SU-DHL-6 (cell line): Measurements from ENCODE around the gene DYSF.

ENCODE experiments used
- H2AFZ ChIP-seq: fragments of 200-600 bp; sonication (generic); 2 replicates; pipeline ENCODE4 v1.6.1; 2014; ENCODE audit warnings: low read depth, mild to moderate bottlenecking, moderate library complexity, mixed read lengths, antibody characterized with exemption, low read length; ENCODE audit not compliant: severe bottlenecking
- H3F3A ChIP-seq: fragments of 200-600 bp; shearing (Covaris generic); 2 replicates; pipeline ENCODE4 v1.6.0; 2016; ENCODE audit warnings: antibody characterized with exemption, mild to moderate bottlenecking; ENCODE audit not compliant: insufficient read depth
- H3K27ac ChIP-seq: fragments of 200-600 bp; sonication (generic); 2 replicates; pipeline ENCODE4 v1.5.1; 2016; ENCODE audit warnings: low read depth, mild to moderate bottlenecking, low read length, moderate library complexity, mixed read lengths
- H3K27me3 ChIP-seq: fragments of 200-600 bp; sonication (generic), shearing (Covaris generic); 2 replicates; pipeline ENCODE4 v1.6.0; 2014; ENCODE audit warnings: mild to moderate bottlenecking, low read length
- H3K36me3 ChIP-seq: fragments of 200-600 bp; sonication (generic); 2 replicates; pipeline ENCODE4 v1.6.1; 2014; ENCODE audit warnings: mild to moderate bottlenecking, low read length, mixed read lengths
- H3K4me2 ChIP-seq: fragments of 300-600, 200-600 bp; shearing (Covaris generic), sonication (generic); 2 replicates; pipeline ENCODE4 v1.6.0; 2014; ENCODE audit warnings: low read length, low read depth, mild to moderate bottlenecking; ENCODE audit not compliant: poor library complexity, severe bottlenecking
- H3K4me3 ChIP-seq: fragments of 200-600 bp; sonication (generic); 2 replicates; pipeline ENCODE4 v1.5.1; 2014; ENCODE audit warnings: antibody characterized with exemption, low read length, mild to moderate bottlenecking, mixed read lengths; ENCODE audit not compliant: insufficient read depth, poor library complexity, severe bottlenecking
- H3K79me2 ChIP-seq: fragments of 200-600 bp; sonication (generic); 2 replicates; pipeline ENCODE4 v1.6.1; 2014; ENCODE audit warnings: mild to moderate bottlenecking, low read length, moderate library complexity; ENCODE audit not compliant: insufficient read depth
- H3K9ac ChIP-seq: fragments of 200-600 bp; sonication (generic); 2 replicates; pipeline ENCODE4 v1.7.0; 2014; ENCODE audit warnings: mild to moderate bottlenecking, low read length
- H3K9me2 ChIP-seq: fragments of 200-600 bp; sonication (generic); replicated peaks from 2 replicates; pipeline ENCODE4 v1.6.1; 2014; ENCODE audit warnings: low read length; ENCODE audit not compliant: insufficient read depth
- H3K9me3 ChIP-seq: fragments of 200-600 bp; sonication (generic); 2 replicates; pipeline ENCODE4 v1.6.1; 2014; ENCODE audit warnings: low read length, mixed read lengths; ENCODE audit not compliant: insufficient read depth
- H4K20me1 ChIP-seq: fragments of 200-600 bp; sonication (generic); 2 replicates; pipeline ENCODE4 v1.6.1; 2014; ENCODE audit warnings: low read depth, mild to moderate bottlenecking, antibody characterized with exemption, low read length, moderate library complexity, mixed read lengths
- EZH2phosphoT487 ChIP-seq: fragments of 200-600 bp; sonication (generic), shearing (Covaris generic); conservative IDR thresholded peaks from 2 replicates; pipeline ENCODE4 v1.6.1; 2018; ENCODE audit warnings: mild to moderate bottlenecking, antibody characterized with exemption, low read length, moderate library complexity, mixed read lengths
- TF ChIP-seq, protein P1 (sequence below): fragments of 200-600 bp; sonication (generic); IDR thresholded peaks from one replicate; pipeline ENCODE4 v1.5.1; 2017; ENCODE audit warnings: antibody characterized with exemption, mild to moderate bottlenecking, low read length, moderate library complexity; ENCODE audit not compliant: insufficient read depth, poor library complexity, severe bottlenecking

DYSF gene

GRCh38 chr2:71688530-71688929 is 235.2 kb downstream of the DYSF start:
- no peaks in the 10 kb centered on the region for H3K27me3 ChIP-seq
- H3K27ac ChIP-seq: no peak overlapping the region
- no peaks in the 10 kb centered on the region for H3F3A ChIP-seq
- no peaks in the 10 kb centered on the region for H4K20me1 ChIP-seq
- no peak for TF ChIP-seq EZH2phosphoT487
- TF ChIP-seq, protein P1, sequence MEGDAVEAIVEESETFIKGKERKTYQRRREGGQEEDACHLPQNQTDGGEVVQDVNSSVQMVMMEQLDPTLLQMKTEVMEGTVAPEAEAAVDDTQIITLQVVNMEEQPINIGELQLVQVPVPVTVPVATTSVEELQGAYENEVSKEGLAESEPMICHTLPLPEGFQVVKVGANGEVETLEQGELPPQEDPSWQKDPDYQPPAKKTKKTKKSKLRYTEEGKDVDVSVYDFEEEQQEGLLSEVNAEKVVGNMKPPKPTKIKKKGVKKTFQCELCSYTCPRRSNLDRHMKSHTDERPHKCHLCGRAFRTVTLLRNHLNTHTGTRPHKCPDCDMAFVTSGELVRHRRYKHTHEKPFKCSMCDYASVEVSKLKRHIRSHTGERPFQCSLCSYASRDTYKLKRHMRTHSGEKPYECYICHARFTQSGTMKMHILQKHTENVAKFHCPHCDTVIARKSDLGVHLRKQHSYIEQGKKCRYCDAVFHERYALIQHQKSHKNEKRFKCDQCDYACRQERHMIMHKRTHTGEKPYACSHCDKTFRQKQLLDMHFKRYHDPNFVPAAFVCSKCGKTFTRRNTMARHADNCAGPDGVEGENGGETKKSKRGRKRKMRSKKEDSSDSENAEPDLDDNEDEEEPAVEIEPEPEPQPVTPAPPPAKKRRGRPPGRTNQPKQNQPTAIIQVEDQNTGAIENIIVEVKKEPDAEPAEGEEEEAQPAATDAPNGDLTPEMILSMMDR: no peak
- no peaks in the 10 kb centered on the region for H3K36me3 ChIP-seq
- H3K9ac ChIP-seq: no peak overlapping the region
- no peak overlapping the region for H3K4me3 ChIP-seq
- H3K4me2 ChIP-seq: no peak overlapping the region
- no peaks in the 10 kb centered on the region for H3K9me2 ChIP-seq
- H2AFZ ChIP-seq: no peak overlapping the region
- no peaks in the 10 kb centered on the region for H3K79me2 ChIP-seq
- H3K9me3 ChIP-seq: no peaks in the 10 kb centered on the region

DNA sequence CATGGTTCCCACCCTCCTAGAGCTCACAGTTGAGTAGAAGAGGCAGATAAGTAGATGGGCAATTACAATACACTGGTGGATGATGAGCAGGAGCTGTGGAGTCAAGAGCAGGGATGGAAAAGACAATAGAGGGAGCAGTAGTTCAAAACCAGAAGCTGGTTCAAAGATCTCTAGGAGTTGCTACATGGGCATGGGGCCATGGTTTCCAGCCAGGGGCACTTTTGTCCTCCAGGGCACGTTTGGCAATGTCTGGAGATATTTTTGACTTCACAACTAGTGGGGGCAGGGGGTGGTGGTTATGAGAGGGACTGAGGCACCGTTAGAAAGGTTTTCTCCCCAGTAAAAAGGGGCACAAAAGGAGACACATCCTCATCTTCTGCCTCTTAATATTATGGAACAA is 236.0 kb downstream of the DYSF start:
- Histone ChIP-seq H2AFZ (no peak overlapping the region), H3K79me2 (no peaks in the 10 kb centered on the region), H4K20me1 (no peaks in the 10 kb centered on the region), H3K36me3 (no peaks in the 10 kb centered on the region), H3K4me2 (no peak overlapping the region), H3K9me3 (no peaks in the 10 kb centered on the region), H3K27ac (no peak overlapping the region), H3K27me3 (no peaks in the 10 kb centered on the region), H3K9me2 (no peaks in the 10 kb centered on the region), H3K4me3 (no peak overlapping the region), H3K9ac (no peak overlapping the region), H3F3A (no peaks in the 10 kb centered on the region)
- TF ChIP-seq EZH2phosphoT487: no peak
- TF ChIP-seq, protein P1: no peak

- Histone ChIP-seq H3K27ac (no peak overlapping the region), H3K9me2 (no peaks in the 10 kb centered on the region), H3F3A (no peaks in the 10 kb centered on the region), H3K36me3 (no peaks in the 10 kb centered on the region), H3K9me3 (no peaks in the 10 kb centered on the region), H3K4me3 (no peak overlapping the region), H3K27me3 (no peaks in the 10 kb centered on the region), H2AFZ (no peak overlapping the region), H4K20me1 (no peaks in the 10 kb centered on the region), H3K79me2 (no peaks in the 10 kb centered on the region), H3K9ac (no peak overlapping the region), H3K4me2 (no peak overlapping the region)
- TF ChIP-seq, protein P1: no peak
- no peak for TF ChIP-seq EZH2phosphoT487
Measured at GRCh38 chr2:71689968-71690834, 236.8 kb downstream of the DYSF start.
